CD4-positive, alpha-beta T cell treated with Interleukin-4 for 4 hours (primary cell): ENCODE results near the gene OBP2B.

Experiments
- DNase-seq: peaks from one replicate; pipeline ENCODE4 v3.0.0-alpha.2; 2020

The OBP2B gene

DNA sequence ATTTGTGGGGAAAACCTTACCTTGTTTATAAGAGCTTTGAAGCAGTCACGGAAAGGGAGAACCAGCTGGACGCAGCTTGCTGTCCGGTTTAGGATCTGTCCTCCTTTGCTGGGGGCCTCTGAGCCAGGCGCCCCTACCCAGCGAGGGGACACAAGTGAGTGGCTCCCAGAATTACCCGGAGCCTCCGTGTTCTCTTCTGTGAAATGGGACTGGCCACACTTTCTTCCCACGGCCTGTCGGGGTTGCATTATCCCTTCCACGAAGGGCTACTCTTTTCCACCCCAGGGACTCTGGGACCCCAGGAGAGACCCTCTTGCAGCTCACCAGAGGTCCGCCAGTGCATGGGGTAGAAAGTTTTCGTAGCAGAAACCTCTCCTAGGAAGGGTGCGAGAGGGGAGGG is 44.9 kb downstream of the OBP2B start:
- no peak for DNase-seq

DNA sequence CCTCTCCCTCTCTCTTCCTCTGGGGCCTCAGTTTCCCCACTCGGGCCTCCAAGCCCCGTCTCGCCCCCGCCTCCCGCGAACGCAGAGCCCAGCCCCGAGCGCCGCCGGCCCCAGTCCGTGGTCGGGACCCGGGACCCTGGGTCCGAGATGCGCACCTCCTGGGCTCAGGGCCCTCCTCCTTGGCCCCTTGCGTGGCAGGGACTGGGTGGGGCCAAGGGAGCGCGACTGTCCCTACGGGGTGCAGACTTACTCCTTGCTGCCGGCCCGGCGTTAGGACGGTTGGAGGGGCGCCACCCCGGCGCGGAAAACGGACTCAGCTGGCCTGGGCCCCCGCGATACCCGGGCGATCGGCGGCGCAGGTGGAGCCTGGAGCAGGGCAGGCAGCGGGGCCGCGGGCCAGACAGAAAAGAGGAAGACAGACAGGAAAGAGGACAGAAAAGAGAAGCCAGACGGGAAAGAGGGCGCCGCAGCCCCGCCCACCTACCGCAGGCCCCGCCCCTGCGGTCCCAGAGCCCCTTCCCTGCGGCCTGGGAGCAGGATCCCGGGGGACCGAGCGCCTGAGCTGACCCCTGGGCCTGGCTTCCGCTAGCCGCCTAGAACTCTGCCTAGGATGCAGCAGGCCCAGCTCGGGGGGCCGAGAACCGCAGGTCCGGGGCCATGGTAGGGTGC is 45.4 kb downstream of the OBP2B start, which contains the start of gene GBGT1:
Gene GBGT1, minus strand, starts transcription at position 411 of the 669 bp plus-strand sequence. CDS start 1,502 bp downstream, outside the sequence.
- DNase-seq: peak; percentile 20

DNA sequence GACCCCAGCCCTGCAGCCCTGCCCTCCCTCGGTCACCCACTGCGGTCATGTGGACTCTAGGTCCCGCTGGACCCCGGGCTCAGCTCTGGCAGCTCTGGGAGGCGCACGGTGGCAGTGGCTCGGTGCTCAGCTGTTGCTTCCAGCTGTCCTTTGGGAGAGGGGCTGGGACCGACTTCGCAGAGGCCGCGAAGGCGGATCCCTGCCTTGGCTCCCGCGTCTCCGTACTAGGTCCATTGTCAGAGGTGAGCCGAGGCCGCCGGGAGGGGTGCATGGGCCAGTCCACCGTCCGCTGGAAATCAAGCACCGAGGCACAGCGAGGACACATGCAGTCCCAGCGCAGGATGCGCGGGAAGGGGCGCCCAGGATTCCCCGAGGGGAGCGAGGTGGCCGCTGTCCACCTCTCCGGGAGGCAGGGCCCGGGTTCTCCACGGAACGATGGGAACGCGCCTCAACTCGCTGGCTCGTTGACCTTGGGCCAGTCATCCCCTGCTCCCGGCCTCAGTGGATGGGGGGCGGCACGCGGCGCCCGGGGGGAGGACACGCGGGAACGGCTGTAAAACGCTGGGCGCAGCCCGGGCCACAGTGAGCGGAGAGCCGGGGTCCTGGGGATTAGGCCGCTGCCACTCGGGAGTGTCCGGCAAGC is 46.1 kb downstream of the OBP2B start:
- DNase-seq: no peak

- no peak for DNase-seq
Observed at GRCh38 chr9:133161547-133161950, 47.5 kb downstream of the OBP2B start.

GRCh38 chr9:133160742-133161546 is 48.1 kb downstream of the OBP2B start:
- peak; percentile 52 for DNase-seq

- no peak for DNase-seq
Observed at GRCh38 chr9:133158695-133159094, 50.4 kb downstream of the OBP2B start.
